Measurements from ENCODE around the gene NAA80.

Gene NAA80

GRCh38 chr3:50268276-50268675 lies 30.9 kb downstream of the NAA80 start:
- TF ChIP-seq TAF1 (IDR thresholded peaks at IDR 0.05; ENCODE audit: low read depth) (no peak), FOXM1 (IDR thresholded peaks at IDR 0.05; ENCODE audit: borderline replicate concordance, low read depth) (no peak), REST (IDR thresholded peaks at IDR 0.05; ENCODE audit: low read depth) (no peak), EP300 (IDR thresholded peaks at IDR 0.05; ENCODE audit: borderline replicate concordance) (no peak), CEBPB (IDR thresholded peaks at IDR 0.05) (no peak), TCF12 (IDR thresholded peaks at IDR 0.05; ENCODE audit: low read depth) (no peak), YY1 (IDR thresholded peaks at IDR 0.05; ENCODE audit: low read depth) (no peak), RAD21 (IDR thresholded peaks at IDR 0.05; ENCODE audit: low read depth) (no peak), NFIC (IDR thresholded peaks at IDR 0.05) (no peak), ZBTB7A (IDR thresholded peaks at IDR 0.05; ENCODE audit: low read depth) (no peak), CREB1 (IDR thresholded peaks at IDR 0.05; ENCODE audit: low read depth) (no peak), MAX (IDR thresholded peaks at IDR 0.05) (no peak; the same call in 1 of the 2 replicates), USF1 (IDR thresholded peaks at IDR 0.05) (no peak), TEAD4 (IDR thresholded peaks at IDR 0.05) (no peak), EGR1 (IDR thresholded peaks at IDR 0.05) (no peak)

GRCh38 chr3:50267280-50267913 lies 31.8 kb downstream of the NAA80 start:
- TF ChIP-seq YY1 (IDR thresholded peaks at IDR 0.05; ENCODE audit: low read depth) (0 out of 2 replicates have a peak, but pooled peaks have one; percentile 24), CEBPB (IDR thresholded peaks at IDR 0.05) (no peak), TCF12 (IDR thresholded peaks at IDR 0.05; ENCODE audit: low read depth) (peak; percentile 87), RAD21 (IDR thresholded peaks at IDR 0.05; ENCODE audit: low read depth) (no peak), FOXM1 (IDR thresholded peaks at IDR 0.05; ENCODE audit: borderline replicate concordance, low read depth) (peak; percentile 20), REST (IDR thresholded peaks at IDR 0.05; ENCODE audit: low read depth) (no peak), TEAD4 (IDR thresholded peaks at IDR 0.05) (peak; percentile 69), TAF1 (IDR thresholded peaks at IDR 0.05; ENCODE audit: low read depth) (peak; percentile 33; the same call in 1 of the 2 replicates), ZBTB7A (IDR thresholded peaks at IDR 0.05; ENCODE audit: low read depth) (peak; percentile 99), CREB1 (IDR thresholded peaks at IDR 0.05; ENCODE audit: low read depth) (no peak), USF1 (IDR thresholded peaks at IDR 0.05) (no peak), MAX (IDR thresholded peaks at IDR 0.05) (peak; percentile 63), EP300 (IDR thresholded peaks at IDR 0.05; ENCODE audit: borderline replicate concordance) (peak; percentile 72), EGR1 (IDR thresholded peaks at IDR 0.05) (peak; percentile 55), NFIC (IDR thresholded peaks at IDR 0.05) (peak; percentile 70)

- TF ChIP-seq FOXM1 (IDR thresholded peaks at IDR 0.05; ENCODE audit: borderline replicate concordance, low read depth): no peak
- TF ChIP-seq TEAD4 (IDR thresholded peaks at IDR 0.05): no peak
- TF ChIP-seq EGR1 (IDR thresholded peaks at IDR 0.05): no peak
- no peak for TF ChIP-seq REST (IDR thresholded peaks at IDR 0.05; ENCODE audit: low read depth)
- no peak for TF ChIP-seq YY1 (IDR thresholded peaks at IDR 0.05; ENCODE audit: low read depth)
- TF ChIP-seq MAX (IDR thresholded peaks at IDR 0.05): no peak
- TF ChIP-seq RAD21 (IDR thresholded peaks at IDR 0.05; ENCODE audit: low read depth): no peak
- no peak for TF ChIP-seq NFIC (IDR thresholded peaks at IDR 0.05)
Observed at GRCh38 chr3:50266836-50267235, 32.4 kb downstream of the NAA80 start.

GRCh38 chr3:50266017-50266416 lies 33.2 kb downstream of the NAA80 start:
- TF ChIP-seq RAD21 (IDR thresholded peaks at IDR 0.05; ENCODE audit: low read depth) (no peak), ZBTB7A (IDR thresholded peaks at IDR 0.05; ENCODE audit: low read depth) (no peak), MAX (IDR thresholded peaks at IDR 0.05) (no peak), USF1 (IDR thresholded peaks at IDR 0.05) (no peak), YY1 (IDR thresholded peaks at IDR 0.05; ENCODE audit: low read depth) (no peak), TCF12 (IDR thresholded peaks at IDR 0.05; ENCODE audit: low read depth) (no peak)
